ENCODE data around the gene AHNAK2. TPM values are rescaled to one million over a fixed set of nuclear protein-coding genes. Genes with fewer than 3 reads are reported as not detected.
"Not testable (repeated sequence)": the region's sequence is repeated elsewhere in the genome, so short reads cannot be mapped to it uniquely, and the experiment has no call there.

AHNAK2 gene
- total RNA-seq, 4 donors from 2014 or later, result 3.2 to 19.0 (median 10.7) TPM

- Histone ChIP-seq H3K4me3 (no peak overlapping the region), H3K4me1 (no peaks in the 10 kb centered on the region), H3K9me3 (no peaks in the 10 kb centered on the region), H3K27me3 (no peaks in the 10 kb centered on the region), H3K27ac (no peak overlapping the region), H3K36me3 (no peaks in the 10 kb centered on the region)
- DNase-seq, result no peak
- TF ChIP-seq POLR2A (IDR thresholded peaks at IDR 0.05) (no peak), CTCF (IDR thresholded peaks at IDR 0.05) (no peak)
Measured at GRCh38 chr14:104953097-104953496, 25.1 kb downstream of the AHNAK2 start.

GRCh38 chr14:104951863-104952657 is 26.1 kb downstream of the AHNAK2 start:
- H3K4me1 ChIP-seq, DNase-seq, H3K36me3 ChIP-seq, H3K27ac ChIP-seq, H3K9me3 ChIP-seq, H3K27me3 ChIP-seq, H3K4me3 ChIP-seq: not testable (repeated sequence)

- H3K4me1 ChIP-seq, H3K36me3 ChIP-seq, H3K27me3 ChIP-seq, H3K27ac ChIP-seq, H3K9me3 ChIP-seq, H3K4me3 ChIP-seq, DNase-seq: not testable (repeated sequence)
Measured at GRCh38 chr14:104950701-104951100, 27.5 kb downstream of the AHNAK2 start.

- no peaks in the 10 kb centered on the region for H3K27me3 ChIP-seq
- H3K4me3 ChIP-seq, result no peak overlapping the region
- TF ChIP-seq CTCF (IDR thresholded peaks at IDR 0.05) (no peak), POLR2A (IDR thresholded peaks at IDR 0.05) (no peak)
- H3K36me3 ChIP-seq, result no peaks in the 10 kb centered on the region
- no peaks in the 10 kb centered on the region for H3K4me1 ChIP-seq
- H3K27ac ChIP-seq, result no peak overlapping the region
- no peaks in the 10 kb centered on the region for H3K9me3 ChIP-seq
- no peak for DNase-seq
Measured at GRCh38 chr14:104950021-104950420, 28.2 kb downstream of the AHNAK2 start.

GRCh38 chr14:104949406-104949955 is 28.7 kb downstream of the AHNAK2 start:
- H3K4me1 ChIP-seq, H3K36me3 ChIP-seq, H3K27me3 ChIP-seq, H3K4me3 ChIP-seq, H3K27ac ChIP-seq, H3K9me3 ChIP-seq, DNase-seq: not testable (repeated sequence)

GRCh38 chr14:104948736-104949031 is 29.5 kb downstream of the AHNAK2 start:
- no peak overlapping the region for H3K27ac ChIP-seq
- no peak overlapping the region for H3K4me3 ChIP-seq
- no peaks in the 10 kb centered on the region for H3K4me1 ChIP-seq
- no peaks in the 10 kb centered on the region for H3K9me3 ChIP-seq
- H3K36me3 ChIP-seq, result no peaks in the 10 kb centered on the region
- no peak for DNase-seq
- H3K27me3 ChIP-seq, result no peaks in the 10 kb centered on the region
- no peak for TF ChIP-seq POLR2A (IDR thresholded peaks at IDR 0.05)
- TF ChIP-seq CTCF (IDR thresholded peaks at IDR 0.05), result no peak

- H3K4me3 ChIP-seq, H3K27ac ChIP-seq, H3K4me1 ChIP-seq, H3K27me3 ChIP-seq, DNase-seq, H3K36me3 ChIP-seq, H3K9me3 ChIP-seq: not testable (repeated sequence)
Measured at GRCh38 chr14:104947881-104948735, 30.1 kb downstream of the AHNAK2 start.

GRCh38 chr14:104947201-104947600 is 31.0 kb downstream of the AHNAK2 start:
- H3K4me3 ChIP-seq, DNase-seq, H3K27ac ChIP-seq, H3K9me3 ChIP-seq, H3K4me1 ChIP-seq, H3K27me3 ChIP-seq, H3K36me3 ChIP-seq: not testable (repeated sequence)

GRCh38 chr14:104945986-104946965 is 31.9 kb downstream of the AHNAK2 start:
- H3K4me3 ChIP-seq, H3K36me3 ChIP-seq, H3K4me1 ChIP-seq, H3K27me3 ChIP-seq, H3K27ac ChIP-seq, H3K9me3 ChIP-seq, DNase-seq: not testable (repeated sequence)

- H3K36me3 ChIP-seq, DNase-seq: not testable (repeated sequence)
Measured at GRCh38 chr14:104945266-104945665, 32.9 kb downstream of the AHNAK2 start.

More at GRCh38 chr14:104945266-104945665, 32.9 kb downstream of the AHNAK2 start:
- not testable (repeated sequence) for H3K27me3 ChIP-seq, H3K4me3 ChIP-seq, H3K9me3 ChIP-seq, H3K27ac ChIP-seq, H3K4me1 ChIP-seq

Measured in Peyer's patch (tissue), 4 donors.